H9 (cell line): ENCODE data around the gene FYN. TPM values are rescaled to one million over a fixed set of nuclear protein-coding genes. Genes with fewer than 3 reads are reported as not detected.

Source experiments
- DNase-seq: peaks from one replicate; pipeline ENCODE4 v3.0.0-alpha.2; 2017
- H2AFZ ChIP-seq: one replicate; pipeline ENCODE4 v1.6.1; 2013; ENCODE audit warnings: mild to moderate bottlenecking, low read length, control low read depth, moderate library complexity
- H2AK5ac ChIP-seq: 2 replicates; pipeline ENCODE4 v1.6.1; 2013; ENCODE audit warnings: low read length, control low read depth, mixed read lengths; ENCODE audit not compliant: insufficient read length
- H2BK120ac ChIP-seq: one replicate; pipeline ENCODE4 v1.6.1; 2013; ENCODE audit warnings: low read depth, mild to moderate bottlenecking, low read length, control low read depth, inconsistent platforms; ENCODE audit not compliant: poor library complexity, severe bottlenecking
- H2BK12ac ChIP-seq: 2 replicates; pipeline ENCODE4 v1.6.1; 2013; ENCODE audit warnings: low read length, control low read depth, mixed read lengths, low read depth; ENCODE audit not compliant: insufficient read length
- H2BK15ac ChIP-seq: 2 replicates; pipeline ENCODE4 v1.6.1; 2013; ENCODE audit warnings: low read depth, low read length, control low read depth
- H2BK20ac ChIP-seq: one replicate; pipeline ENCODE4 v1.6.1; 2013; ENCODE audit warnings: low read depth, mild to moderate bottlenecking, low read length, control low read depth, inconsistent platforms; ENCODE audit not compliant: poor library complexity, severe bottlenecking
- H2BK5ac ChIP-seq: 2 replicates; pipeline ENCODE4 v1.6.1; 2013; ENCODE audit warnings: low read length, control low read depth, mixed read lengths; ENCODE audit not compliant: insufficient read length
- H3K14ac ChIP-seq: 2 replicates; pipeline ENCODE4 v1.6.1; 2013; ENCODE audit warnings: low read length, control low read depth; ENCODE audit not compliant: insufficient read depth
- H3K18ac ChIP-seq: 2 replicates; pipeline ENCODE4 v1.6.1; 2013; ENCODE audit warnings: low read depth, mild to moderate bottlenecking, mixed read lengths, low read length, control low read depth; ENCODE audit not compliant: insufficient read length
- H3K23ac ChIP-seq: 2 replicates; pipeline ENCODE4 v1.6.1; 2013; ENCODE audit warnings: low read length, control low read depth, mixed read lengths, low read depth; ENCODE audit not compliant: insufficient read length
- H3K23me2 ChIP-seq: 2 replicates; pipeline ENCODE4 v1.6.1; 2013; ENCODE audit warnings: low read depth, mild to moderate bottlenecking, mixed read lengths, low read length, control low read depth; ENCODE audit not compliant: insufficient read length, poor library complexity, severe bottlenecking
- H3K27ac ChIP-seq: 2 replicates; pipeline ENCODE4 v1.5.1; 2013; ENCODE audit warnings: low read length, control low read depth, mixed read lengths, low read depth; ENCODE audit not compliant: insufficient read length
- H3K27me3 ChIP-seq: 2 replicates; pipeline ENCODE4 v1.6.1; 2013; ENCODE audit warnings: low read length, control low read depth, inconsistent platforms; ENCODE audit not compliant: insufficient read depth
- H3K4ac ChIP-seq: 2 replicates; pipeline ENCODE4 v1.6.1; 2013; ENCODE audit warnings: low read depth, mild to moderate bottlenecking, control low read depth, inconsistent platforms, low read length, moderate library complexity
- H3K4me1 ChIP-seq: 2 replicates; pipeline ENCODE4 v1.6.1; 2013; ENCODE audit warnings: low read length, control low read depth, inconsistent platforms; ENCODE audit not compliant: insufficient read depth
- H3K4me2 ChIP-seq: 2 replicates; pipeline ENCODE4 v1.6.1; 2013; ENCODE audit warnings: low read length, control low read depth, mixed read lengths; ENCODE audit not compliant: insufficient read length, insufficient read depth
- H3K56ac ChIP-seq: 2 replicates; pipeline ENCODE4 v1.6.1; 2013; ENCODE audit warnings: low read depth, mild to moderate bottlenecking, mixed read lengths, low read length, control low read depth; ENCODE audit not compliant: insufficient read length
- H3K79me1 ChIP-seq: 2 replicates; pipeline ENCODE4 v1.6.1; 2013; ENCODE audit warnings: low read depth, mild to moderate bottlenecking, moderate library complexity, low read length, control low read depth, inconsistent platforms; ENCODE audit not compliant: insufficient read depth, poor library complexity, severe bottlenecking
- H3K79me2 ChIP-seq: 2 replicates; pipeline ENCODE4 v1.6.1; 2013; ENCODE audit warnings: low read length, control low read depth, inconsistent platforms; ENCODE audit not compliant: insufficient read depth
- H3K9ac ChIP-seq: 2 replicates; pipeline ENCODE4 v1.6.1; 2013; ENCODE audit warnings: low read length, control low read depth, mixed read lengths; ENCODE audit not compliant: insufficient read length; ENCODE audit errors: extremely low read depth
- H3K9me3 ChIP-seq: one replicate; pipeline ENCODE4 v1.6.1; 2013; ENCODE audit warnings: low read depth, low read length, inconsistent platforms; ENCODE audit not compliant: control insufficient read depth
- H3T11ph ChIP-seq: one replicate; pipeline ENCODE4 v1.6.1; 2013; ENCODE audit warnings: mild to moderate bottlenecking, low read length, control low read depth, inconsistent platforms
- H4K20me1 ChIP-seq: one replicate; pipeline ENCODE4 v1.6.1; 2013; ENCODE audit not compliant: control insufficient read depth, insufficient read length, insufficient read depth
- H4K5ac ChIP-seq: 2 replicates; pipeline ENCODE4 v1.6.1; 2013; ENCODE audit warnings: low read depth, mild to moderate bottlenecking, mixed read lengths, low read length, control low read depth; ENCODE audit not compliant: insufficient read length
- H4K8ac ChIP-seq: replicated peaks from 2 replicates; pipeline ENCODE4 v1.6.1; 2013; ENCODE audit warnings: low read length, control low read depth, mixed read lengths, low read depth; ENCODE audit not compliant: insufficient read length
- H4K91ac ChIP-seq: 2 replicates; pipeline ENCODE4 v1.6.1; 2013; ENCODE audit warnings: low read depth, mild to moderate bottlenecking, moderate library complexity, mixed read lengths, low read length, control low read depth; ENCODE audit not compliant: insufficient read length
- H3K27ac Mint-ChIP-seq, 3 experiments: 2 replicates in 2 of 3; 3 replicates in 1 of 3; pipeline ENCODE4 v1.8.0; 2020 to 2021; ENCODE audit warnings: mixed read lengths in 3 of 3, mild to moderate bottlenecking in 1 of 3, moderate library complexity in 1 of 3
- H3K27me3 Mint-ChIP-seq: 2 replicates; pipeline ENCODE4 v1.8.0; 2021; ENCODE audit warnings: low read depth, mild to moderate bottlenecking, moderate library complexity, mixed read lengths
- H3K36me3 Mint-ChIP-seq, 3 experiments: 2 replicates in 2 of 3; 3 replicates in 1 of 3; pipeline ENCODE4 v1.8.0; 2020 to 2021; ENCODE audit warnings: low read depth in 3 of 3, mixed read lengths in 3 of 3; ENCODE audit not compliant: insufficient read depth in 1 of 3
- H3K4me1 Mint-ChIP-seq, 2 experiments: 2 replicates each; pipeline ENCODE4 v1.8.0; 2020; ENCODE audit warnings: mixed read lengths in 2 of 2
- H3K4me3 Mint-ChIP-seq, 2 experiments: 2 replicates in 1 of 2; 3 replicates in 1 of 2; pipeline ENCODE4 v1.8.0; 2020 to 2021; ENCODE audit warnings: mild to moderate bottlenecking in 2 of 2, mixed read lengths in 2 of 2, moderate library complexity in 1 of 2
- H3K9me3 Mint-ChIP-seq, 2 experiments: 2 replicates in 1 of 2; 3 replicates in 1 of 2; pipeline ENCODE4 v1.8.0; 2020; ENCODE audit warnings: mild to moderate bottlenecking in 2 of 2, mixed read lengths in 2 of 2, moderate library complexity in 1 of 2
- CTCF ChIP-seq: fragments of 200-600 bp; sonication (generic); conservative IDR thresholded peaks from 3 replicates; pipeline ENCODE4 v1.8.0; 2021; ENCODE audit warnings: antibody characterized with exemption, mild to moderate bottlenecking
- WGBS: extraction: QIAGEN DNeasy Blood & Tissue Kit; methylation state at CpG from one replicate; pipeline ENCODE4 v1.1.7; 2013; ENCODE audit warnings: missing lambda C conversion rate, low lambda C conversion rate, mixed read lengths; ENCODE audit not compliant: insufficient read length; ENCODE audit errors: extremely low coverage; 5-methylcytosine and 5-hydroxymethylcytosine counted together
- total RNA-seq: library from RNA; stranded (reverse); gene quantifications from 2 replicates; pipeline ENCODE4 v1.2.1, GENCODE V29; 2021

Gene FYN
- total RNA-seq, 1 experiment from 2014 or later, result 64.8 TPM

GRCh38 chr6:111894272-111894671 lies 21.0 kb upstream of the FYN start:
- H3K14ac ChIP-seq, result no peak overlapping the region
- no peaks in the 10 kb centered on the region for H3K79me1 ChIP-seq
- DNase-seq, result no peak
- no peak overlapping the region for H3K9ac ChIP-seq
- H3K4me1 ChIP-seq, result peaks cover 4% of the 10 kb centered on the region; the same call in 1 of the 2 replicates
- no peak overlapping the region for H3K4ac ChIP-seq
- no peak overlapping the region for H3K56ac ChIP-seq
- no peak overlapping the region for H3K18ac ChIP-seq
- H2BK120ac ChIP-seq, result no peak overlapping the region
- H3K9me3 ChIP-seq, result no peaks in the 10 kb centered on the region
- no peak overlapping the region for H4K91ac ChIP-seq
- no peak for TF ChIP-seq CTCF
- Mint-ChIP-seq H3K27ac (no peak overlapping the region), H3K36me3 (no peaks in the 10 kb centered on the region), H3K4me3 (no peak overlapping the region), H3K27me3 (peaks cover 3% of the 10 kb centered on the region), H3K9me3 (no peaks in the 10 kb centered on the region), H3K4me1 (peaks cover 24 to 27% of the 10 kb centered on the region in 2 experiments)
- H3K23me2 ChIP-seq, result no peaks in the 10 kb centered on the region
- no peaks in the 10 kb centered on the region for H3K27me3 ChIP-seq
- H2AK5ac ChIP-seq, result no peak overlapping the region
- no peak overlapping the region for H4K5ac ChIP-seq
- no CpG with 5 or more reads among the region's 2 CpGs for WGBS
- H2BK15ac ChIP-seq, result no peak overlapping the region
- H3K27ac ChIP-seq, result no peak overlapping the region
- H4K20me1 ChIP-seq, result no peaks in the 10 kb centered on the region
- H3K4me2 ChIP-seq, result no peak overlapping the region
- no peaks in the 10 kb centered on the region for H3K79me2 ChIP-seq
- H2BK5ac ChIP-seq, result no peak overlapping the region
- H4K8ac ChIP-seq, result no peak overlapping the region
- no peak overlapping the region for H2BK20ac ChIP-seq
- H2AFZ ChIP-seq, result no peak overlapping the region
- H2BK12ac ChIP-seq, result no peak overlapping the region
- no peak overlapping the region for H3T11ph ChIP-seq
- H3K23ac ChIP-seq, result no peak overlapping the region
